ENCODE data around the gene NEDD9. TPM values are rescaled to one million over a fixed set of nuclear protein-coding genes. Genes with fewer than 3 reads are reported as not detected.
A peak's percentile ranks its signal among the peaks of the same experiment; 100 is the strongest.

The NEDD9 gene
- total RNA-seq, 1 donor from 2014 or later = 194 TPM

- DNase-seq = peak; percentile 84
- Histone ChIP-seq H3K27ac (no peak overlapping the region), H3K4me3 (no peak overlapping the region), H3K9me3 (no peaks in the 10 kb centered on the region), H3K4me1 (no peaks in the 10 kb centered on the region), H3K27me3 (no peaks in the 10 kb centered on the region), H3K36me3 (no peaks in the 10 kb centered on the region)
- ATAC-seq = peak; percentile 94
- peak; percentile 96 for TF ChIP-seq CTCF (IDR thresholded peaks at IDR 0.05)
- intact Hi-C loops (cut with DNase I) = loop anchor here (10.0 kb wide), 2 partner anchors 350 to 430 kb away; no protein-coding TSS in a partner anchor
Measured at GRCh38 chr6:11144393-11144851, 88.0 kb downstream of the NEDD9 start.

- TF ChIP-seq CTCF (IDR thresholded peaks at IDR 0.05) = no peak
- peak; percentile 74 for DNase-seq
- peak; percentile 82 for ATAC-seq
- intact Hi-C loops (cut with DNase I) = loop anchor here (10.0 kb wide), 2 partner anchors 351 to 431 kb away; no protein-coding TSS in a partner anchor
- Histone ChIP-seq H3K9me3 (no peaks in the 10 kb centered on the region), H3K27ac (no peak overlapping the region), H3K27me3 (no peaks in the 10 kb centered on the region), H3K36me3 (no peaks in the 10 kb centered on the region), H3K4me1 (no peaks in the 10 kb centered on the region), H3K4me3 (no peak overlapping the region)
Measured at GRCh38 chr6:11143394-11144371, 88.8 kb downstream of the NEDD9 start.

- ATAC-seq (no peak), DNase-seq (no peak)
- intact Hi-C loops (cut with DNase I) = loop anchor here (10.0 kb wide), 2 partner anchors 352 to 432 kb away; no protein-coding TSS in a partner anchor
- Histone ChIP-seq H3K4me1 (no peaks in the 10 kb centered on the region), H3K4me3 (no peak overlapping the region), H3K36me3 (no peaks in the 10 kb centered on the region), H3K27me3 (no peaks in the 10 kb centered on the region), H3K9me3 (no peaks in the 10 kb centered on the region), H3K27ac (no peak overlapping the region)
- TF ChIP-seq CTCF (IDR thresholded peaks at IDR 0.05) = no peak
Measured at GRCh38 chr6:11142296-11143027, 90.0 kb downstream of the NEDD9 start.

GRCh38 chr6:11141295-11141694 is 91.2 kb downstream of the NEDD9 start:
- intact Hi-C loops (cut with DNase I) = loop anchor here (10.0 kb wide), 2 partner anchors 354 to 434 kb away; no protein-coding TSS in a partner anchor
- no peak overlapping the region for H3K27ac ChIP-seq
- no peaks in the 10 kb centered on the region for H3K36me3 ChIP-seq
- H3K4me3 ChIP-seq = no peak overlapping the region
- DNase-seq = no peak
- H3K9me3 ChIP-seq = no peaks in the 10 kb centered on the region
- H3K4me1 ChIP-seq = no peaks in the 10 kb centered on the region
- no peak for ATAC-seq
- H3K27me3 ChIP-seq = no peaks in the 10 kb centered on the region
- TF ChIP-seq CTCF (IDR thresholded peaks at IDR 0.05) = no peak

- no peak for DNase-seq
- no peaks in the 10 kb centered on the region for H3K27me3 ChIP-seq
- TF ChIP-seq CTCF (IDR thresholded peaks at IDR 0.05) = no peak
- H3K27ac ChIP-seq = no peak overlapping the region
- no peak overlapping the region for H3K4me3 ChIP-seq
- intact Hi-C loops (cut with DNase I) = loop anchor here (10.0 kb wide), 2 partner anchors 355 to 435 kb away; no protein-coding TSS in a partner anchor
- no peaks in the 10 kb centered on the region for H3K9me3 ChIP-seq
- peaks cover 5% of the 10 kb centered on the region for H3K36me3 ChIP-seq
- no peak for ATAC-seq
- no peaks in the 10 kb centered on the region for H3K4me1 ChIP-seq
Measured at GRCh38 chr6:11140056-11140455, 92.4 kb downstream of the NEDD9 start.
